Umbilical cord (tissue), 2 donors: Measurements from ENCODE around the gene RCAN2. TPM values are rescaled to one million over a fixed set of nuclear protein-coding genes. Genes with fewer than 3 reads are reported as not detected.

ENCODE experiments used
- DNase-seq: peaks from one replicate; pipeline ENCODE4 v3.0.0-alpha.2; 2015; ENCODE audit warnings: low spot score
- total RNA-seq: library from RNA; depleted of rRNA; stranded (reverse); fragments of >200 nt; gene quantifications from one replicate; pipeline ENCODE4 v1.2.3, GENCODE V29; 2014; ENCODE audit warnings: low replicate concordance; ENCODE audit not compliant: insufficient read depth

Gene RCAN2
- 5.1 TPM for total RNA-seq

- DNase-seq = peak; percentile 38
Measured at GRCh38 chr6:46491201-46491627, at the start of gene RCAN2. RCAN2 (minus strand) TSS chr6:46491449.

GRCh38 chr6:46539866-46540265 lies 48.6 kb upstream of the RCAN2 start:
- no peak for DNase-seq

GRCh38 chr6:46538800-46539480 lies 47.7 kb upstream of the RCAN2 start:
- no peak for DNase-seq

GRCh38 chr6:46530896-46531295 lies 39.6 kb upstream of the RCAN2 start:
- DNase-seq = no peak

GRCh38 chr6:46528961-46529750 lies 37.9 kb upstream of the RCAN2 start:
- DNase-seq = no peak

GRCh38 chr6:46526607-46527006 lies 35.4 kb upstream of the RCAN2 start:
- DNase-seq = no peak

GRCh38 chr6:46525583-46525982 lies 34.3 kb upstream of the RCAN2 start:
- DNase-seq = no peak

- no peak for DNase-seq
Measured at GRCh38 chr6:46521464-46521971, 30.3 kb upstream of the RCAN2 start.

- DNase-seq = no peak
Measured at GRCh38 chr6:46517202-46517601, 26.0 kb upstream of the RCAN2 start.

GRCh38 chr6:46513533-46513932 lies 22.3 kb upstream of the RCAN2 start:
- no peak for DNase-seq

- no peak for DNase-seq
Measured at GRCh38 chr6:46511320-46511719, 20.1 kb upstream of the RCAN2 start.

GRCh38 chr6:46510651-46511050 lies 19.4 kb upstream of the RCAN2 start:
- peak; percentile 11 for DNase-seq

GRCh38 chr6:46509981-46510510 lies 18.8 kb upstream of the RCAN2 start:
- no peak for DNase-seq

- no peak for DNase-seq
Measured at GRCh38 chr6:46509063-46509462, 17.8 kb upstream of the RCAN2 start.

GRCh38 chr6:46507426-46507825 lies 16.2 kb upstream of the RCAN2 start:
- no peak for DNase-seq

- DNase-seq = no peak
Measured at GRCh38 chr6:46505693-46506512, 14.7 kb upstream of the RCAN2 start.

GRCh38 chr6:46504242-46504641 lies 13.0 kb upstream of the RCAN2 start:
- DNase-seq = no peak

GRCh38 chr6:46502486-46503119 lies 11.4 kb upstream of the RCAN2 start:
- DNase-seq = no peak

- no peak for DNase-seq
Measured at GRCh38 chr6:46501136-46502089, 10.2 kb upstream of the RCAN2 start.

- DNase-seq = no peak
Measured at GRCh38 chr6:46500382-46500781, 9.1 kb upstream of the RCAN2 start.
